Esophagus muscularis mucosa (tissue), 4 donors: ENCODE measurements around the gene MRPL51.

ENCODE experiments used
- CTCF ChIP-seq, 3 experiments: fragments of 200-600 bp in 2 of 3; fragments of 450-650 bp in 1 of 3; sonication (generic) in 2 of 3; IDR thresholded peaks; one replicate each; pipeline ENCODE4 v1.5.1; 2017 to 2019; ENCODE audit warnings: antibody characterized with exemption in 3 of 3, mild to moderate bottlenecking in 2 of 3, moderate library complexity in 1 of 3
- EP300 ChIP-seq: sonication (generic); formaldehyde crosslinking; IDR thresholded peaks from one replicate; pipeline ENCODE4 v1.6.1; 2017; ENCODE audit warnings: antibody characterized with exemption
- POLR2A ChIP-seq: fragments of 450-650 bp; IDR thresholded peaks from one replicate; pipeline ENCODE4 v1.6.1; 2017; ENCODE audit warnings: antibody characterized with exemption, moderate library complexity, mild to moderate bottlenecking, low read depth
- POLR2AphosphoS5 ChIP-seq, 2 donors: sonication (generic); formaldehyde crosslinking; IDR thresholded peaks; one replicate each; pipeline ENCODE4 v1.6.1; 2017; ENCODE audit warnings: antibody characterized with exemption in 2 of 2

- no peak for TF ChIP-seq POLR2A
- TF ChIP-seq CTCF (IDR thresholded peaks at IDR 0.05): no peak
- no peak for TF ChIP-seq EP300
- TF ChIP-seq POLR2AphosphoS5 (IDR thresholded peaks at IDR 0.05): no peak
Observed at GRCh38 chr12:6539314-6539682, 46.2 kb upstream of the MRPL51 start.
